ENCODE data around the gene RUFY1.

- TF ChIP-seq, protein P1, sequence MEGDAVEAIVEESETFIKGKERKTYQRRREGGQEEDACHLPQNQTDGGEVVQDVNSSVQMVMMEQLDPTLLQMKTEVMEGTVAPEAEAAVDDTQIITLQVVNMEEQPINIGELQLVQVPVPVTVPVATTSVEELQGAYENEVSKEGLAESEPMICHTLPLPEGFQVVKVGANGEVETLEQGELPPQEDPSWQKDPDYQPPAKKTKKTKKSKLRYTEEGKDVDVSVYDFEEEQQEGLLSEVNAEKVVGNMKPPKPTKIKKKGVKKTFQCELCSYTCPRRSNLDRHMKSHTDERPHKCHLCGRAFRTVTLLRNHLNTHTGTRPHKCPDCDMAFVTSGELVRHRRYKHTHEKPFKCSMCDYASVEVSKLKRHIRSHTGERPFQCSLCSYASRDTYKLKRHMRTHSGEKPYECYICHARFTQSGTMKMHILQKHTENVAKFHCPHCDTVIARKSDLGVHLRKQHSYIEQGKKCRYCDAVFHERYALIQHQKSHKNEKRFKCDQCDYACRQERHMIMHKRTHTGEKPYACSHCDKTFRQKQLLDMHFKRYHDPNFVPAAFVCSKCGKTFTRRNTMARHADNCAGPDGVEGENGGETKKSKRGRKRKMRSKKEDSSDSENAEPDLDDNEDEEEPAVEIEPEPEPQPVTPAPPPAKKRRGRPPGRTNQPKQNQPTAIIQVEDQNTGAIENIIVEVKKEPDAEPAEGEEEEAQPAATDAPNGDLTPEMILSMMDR (conservative IDR thresholded peaks at IDR 0.05; ENCODE audit: low read depth, low read length), result no peak
- no peak for TF ChIP-seq EZH2 (IDR thresholded peaks at IDR 0.05; ENCODE audit: borderline replicate concordance, low read depth, low read length, poor library complexity, severe bottlenecking)
These were observed 71.3 kb downstream of the RUFY1 start for GRCh38 chr5:179621551-179622214.

Measured in A673 (cell line).